ENCODE data around the gene TLE3. TPM values are rescaled to one million over a fixed set of nuclear protein-coding genes. Genes with fewer than 3 reads are reported as not detected.

The TLE3 gene
- total RNA-seq, 4 donors from 2014 or later: 4.6 to 35.3 (median 13.3) TPM

GRCh38 chr15:70102827-70103226, 5.1 kb upstream of the TLE3 start:
- Histone ChIP-seq H3K4me1 (peaks cover 29 to 33% of the 10 kb centered on the region in 2 donors), H3K27ac (no peak overlapping the region), H3K4me3 (no peak overlapping the region), H3K36me3 (no peaks in the 10 kb centered on the region), H3K9me3 (no peaks in the 10 kb centered on the region), H3K27me3 (no peaks in the 10 kb centered on the region)
- intact Hi-C loops (cut with DNase I; ENCODE audit: low total_unique reads) (loop anchor here (1.0 kb wide), 1 partner anchor 209 kb away; no protein-coding TSS in a partner anchor), in situ Hi-C loops (cut with MboI; ENCODE audit: low sequenced_read_pairs in 4 of 4) (no loop called here)
- DNase-seq (no peak), ATAC-seq (no peak)
- TF ChIP-seq CTCF (IDR thresholded peaks at IDR 0.05 in 4 of 5, conservative IDR thresholded peaks at IDR 0.05 in 1 of 5) (no peak), POLR2A (IDR thresholded peaks at IDR 0.05) (no peak)

- H3K9me3 ChIP-seq: no peaks in the 10 kb centered on the region
- ATAC-seq: peak; percentile 24 to 41
- peaks cover 29 to 33% of the 10 kb centered on the region in 2 donors for H3K4me1 ChIP-seq
- in situ Hi-C loops (cut with MboI; ENCODE audit: low sequenced_read_pairs in 4 of 4) (no loop called here), intact Hi-C loops (cut with DNase I; ENCODE audit: low total_unique reads) (loop anchor here (1.0 to 2.0 kb wide), 5 partner anchors 10 to 291 kb away; no protein-coding TSS in a partner anchor)
- H3K27me3 ChIP-seq: peaks cover 0 to under 1% (median 0%) of the 10 kb centered on the region in 3 donors
- peak overlapping the region; percentile 70 to 91 (median 76) for H3K27ac ChIP-seq
- peak overlapping the region; percentile 33 to 53 (median 48) for H3K4me3 ChIP-seq
- DNase-seq: peak; percentile 61 to 68
- no peaks in the 10 kb centered on the region for H3K36me3 ChIP-seq
- TF ChIP-seq POLR2A (IDR thresholded peaks at IDR 0.05): peak; percentile 27 to 45
- TF ChIP-seq CTCF (IDR thresholded peaks at IDR 0.05 in 4 of 5, conservative IDR thresholded peaks at IDR 0.05 in 1 of 5): peak in 1 of 5 experiments; percentile 16
Measured at GRCh38 chr15:70101459-70102113, 3.9 kb upstream of the TLE3 start.

DNA sequence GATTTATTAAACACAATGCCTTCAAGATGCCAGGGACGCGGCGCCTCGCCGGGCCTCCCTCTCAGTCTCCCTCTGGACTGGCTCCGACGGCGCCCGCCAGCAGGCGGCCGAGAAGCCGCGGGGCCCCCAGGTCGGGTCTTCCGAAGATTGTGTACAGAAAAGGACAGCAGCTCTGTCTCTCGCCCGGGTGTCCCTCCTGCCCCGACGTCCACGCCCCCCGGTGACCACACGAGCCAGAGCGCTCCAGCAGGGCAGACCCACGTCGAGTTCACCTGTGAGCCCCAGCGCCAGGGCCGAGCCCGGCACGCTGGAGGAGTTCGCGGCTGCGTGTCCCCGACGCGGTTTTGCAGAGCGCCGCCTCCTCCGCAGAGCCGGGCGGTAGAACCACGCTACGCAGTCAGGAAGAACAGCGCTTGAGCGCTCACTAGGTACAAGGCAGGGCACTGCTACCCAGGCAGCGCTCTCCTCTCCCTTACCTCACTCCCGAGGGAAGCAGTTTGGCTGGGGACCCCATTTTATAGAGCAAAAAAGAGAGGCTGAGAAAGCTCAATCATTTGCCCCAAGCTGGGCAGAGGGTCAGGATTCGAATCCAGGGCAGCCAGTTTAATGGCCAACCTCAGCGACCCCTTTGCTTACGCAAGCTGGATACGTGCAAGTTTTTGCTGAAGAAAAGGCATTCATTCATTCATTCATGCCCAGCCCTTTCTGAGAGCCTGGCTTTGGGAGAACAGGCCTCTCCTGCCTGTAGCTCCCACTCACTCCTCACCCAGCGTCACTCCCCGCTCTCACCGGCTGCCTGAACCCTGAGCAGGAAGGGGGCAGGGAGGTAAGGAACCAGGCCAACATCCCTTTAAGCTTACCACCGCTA, 3.0 kb upstream of the TLE3 start:
- Histone ChIP-seq H3K27ac (peak overlapping the region; percentile 70 to 91 (median 76)), H3K4me1 (peaks cover 29 to 35% of the 10 kb centered on the region in 2 donors), H3K9me3 (no peaks in the 10 kb centered on the region), H3K4me3 (peak overlapping the region; percentile 33 to 53 (median 48)), H3K36me3 (no peaks in the 10 kb centered on the region), H3K27me3 (peaks cover 0 to 9% (median 1%) of the 10 kb centered on the region in 3 donors)
- in situ Hi-C loops (cut with MboI; ENCODE audit: low sequenced_read_pairs in 4 of 4) (no loop called here), intact Hi-C loops (cut with DNase I; ENCODE audit: low total_unique reads) (loop anchor here (1.0 to 2.0 kb wide), 4 partner anchors 11 to 290 kb away; no protein-coding TSS in a partner anchor)
- peak; percentile 13 to 17 for ATAC-seq
- peak in 1 of 2 donors; percentile 66 for DNase-seq
- TF ChIP-seq POLR2A (IDR thresholded peaks at IDR 0.05) (peak in 1 of 2 donors; percentile 33), CTCF (IDR thresholded peaks at IDR 0.05 in 4 of 5, conservative IDR thresholded peaks at IDR 0.05 in 1 of 5) (peak in 4 of 5 experiments; percentile 28 to 49 (median 41))

- Histone ChIP-seq H3K27ac (peak overlapping the region; percentile 70 to 91 (median 76)), H3K4me3 (peak overlapping the region; percentile 33 to 53 (median 48)), H3K9me3 (no peaks in the 10 kb centered on the region), H3K36me3 (no peaks in the 10 kb centered on the region), H3K4me1 (peaks cover 30 to 41% of the 10 kb centered on the region in 2 donors), H3K27me3 (peaks cover 0 to 12% (median 3%) of the 10 kb centered on the region in 3 donors)
- no peak for TF ChIP-seq POLR2A (IDR thresholded peaks at IDR 0.05)
- TF ChIP-seq CTCF (IDR thresholded peaks at IDR 0.05 in 4 of 5, conservative IDR thresholded peaks at IDR 0.05 in 1 of 5): no peak
- intact Hi-C loops (cut with DNase I; ENCODE audit: low total_unique reads): loop anchor here (1.0 to 10.0 kb wide), 7 partner anchors 57 to 638 kb away; no protein-coding TSS in a partner anchor
- no peak for DNase-seq
- no peak for ATAC-seq
- in situ Hi-C loops (cut with MboI; ENCODE audit: low sequenced_read_pairs in 4 of 4): loop anchor here in 1 of 4 donors (25.0 kb wide), 2 partner anchors 87 to 387 kb away; no protein-coding TSS in a partner anchor
Measured at GRCh38 chr15:70099967-70100473, 2.3 kb upstream of the TLE3 start.

Measured in gastrocnemius medialis (tissue), 4 donors.